HEK293 (cell line): Measurements from ENCODE around the gene INVS.

Experiments
- EGR2 ChIP-seq: fragments of 450-650 bp; formaldehyde crosslinking; IDR thresholded peaks from 2 replicates; pipeline ENCODE4 v1.5.1; 2016; ENCODE audit warnings: low read depth, missing biosample characterization, missing genetic modification characterization
- HOXA7 ChIP-seq: sonication (generic); formaldehyde crosslinking; IDR thresholded peaks from 2 replicates; pipeline ENCODE4 v1.8.1; 2022; ENCODE audit warnings: missing genetic modification reagents, borderline replicate concordance
- KLF9 ChIP-seq: fragments of 450-650 bp; formaldehyde crosslinking; IDR thresholded peaks from 2 replicates; pipeline ENCODE4 v1.5.1; 2016; ENCODE audit warnings: missing biosample characterization, missing genetic modification characterization, low read depth
- ZBTB1 ChIP-seq: fragments of 450-650 bp; formaldehyde crosslinking; IDR thresholded peaks from 2 replicates; pipeline ENCODE4 v1.5.1; 2016; ENCODE audit warnings: missing biosample characterization, missing genetic modification characterization
- ZNF138 ChIP-seq: fragments of 450-650 bp; formaldehyde crosslinking; IDR thresholded peaks from 2 replicates; pipeline ENCODE4 v1.5.1; 2016; ENCODE audit warnings: missing biosample characterization, missing genetic modification characterization, borderline replicate concordance
- ZNF146 ChIP-seq: fragments of 450-650 bp; formaldehyde crosslinking; IDR thresholded peaks from 2 replicates; pipeline ENCODE4 v1.5.1; 2016; ENCODE audit warnings: missing biosample characterization, missing genetic modification characterization
- ZNF16 ChIP-seq: fragments of 450-650 bp; formaldehyde crosslinking; IDR thresholded peaks from 2 replicates; pipeline ENCODE4 v1.5.1; 2016; ENCODE audit warnings: low read depth, missing biosample characterization, missing genetic modification characterization
- ZNF174 ChIP-seq: fragments of 450-650 bp; formaldehyde crosslinking; IDR thresholded peaks from 2 replicates; pipeline ENCODE4 v1.5.0; 2017; ENCODE audit warnings: missing biosample characterization, mild to moderate bottlenecking, missing genetic modification characterization
- ZNF184 ChIP-seq: fragments of 450-650 bp; IDR thresholded peaks from 2 replicates; pipeline ENCODE4 v1.5.1; 2018; ENCODE audit warnings: missing biosample characterization, mild to moderate bottlenecking, missing genetic modification characterization
- ZNF221 ChIP-seq: fragments of 450-650 bp; formaldehyde crosslinking; IDR thresholded peaks from 2 replicates; pipeline ENCODE4 v1.5.1; 2017; ENCODE audit warnings: missing biosample characterization, missing genetic modification characterization, borderline replicate concordance
- ZNF223 ChIP-seq: fragments of 450-650 bp; formaldehyde crosslinking; IDR thresholded peaks from 2 replicates; pipeline ENCODE4 v1.5.1; 2016; ENCODE audit warnings: missing biosample characterization, missing genetic modification characterization
- ZNF274 ChIP-seq, 2 experiments: fragments of 200-500 bp in 1 of 2; fragments of 450-650 bp in 1 of 2; sonication (Bioruptor generic) in 1 of 2; formaldehyde crosslinking in 1 of 2; IDR thresholded peaks; 2 replicates each; pipeline versions ENCODE4 v1.5.1 to v1.6.1; 2014 to 2016; ENCODE audit warnings: borderline replicate concordance in 1 of 2, inconsistent platforms in 1 of 2, low read length in 1 of 2, missing biosample characterization in 1 of 2, missing genetic modification characterization in 1 of 2
- ZNF558 ChIP-seq: fragments of 450-650 bp; formaldehyde crosslinking; IDR thresholded peaks from 2 replicates; pipeline ENCODE4 v1.5.1; 2016; ENCODE audit warnings: missing biosample characterization, missing genetic modification characterization
- ZNF610 ChIP-seq: fragments of 450-650 bp; formaldehyde crosslinking; IDR thresholded peaks from 2 replicates; pipeline ENCODE4 v1.5.1; 2016; ENCODE audit warnings: missing biosample characterization, missing genetic modification characterization, borderline replicate concordance
- ZNF624 ChIP-seq: fragments of 450-650 bp; formaldehyde crosslinking; IDR thresholded peaks from 2 replicates; pipeline ENCODE4 v1.5.1; 2017; ENCODE audit warnings: missing biosample characterization, missing genetic modification characterization
- ZNF701 ChIP-seq: fragments of 450-650 bp; formaldehyde crosslinking; IDR thresholded peaks from 2 replicates; pipeline ENCODE4 v1.5.1; 2016; ENCODE audit warnings: missing biosample characterization, missing genetic modification characterization
- TF ChIP-seq, protein P1 (sequence below): fragments of 450-650 bp; formaldehyde crosslinking; conservative IDR thresholded peaks from 2 replicates; pipeline ENCODE4 v1.5.1; 2016; ENCODE audit warnings: low read depth, missing biosample characterization, missing genetic modification characterization
- TF ChIP-seq, protein P2 (sequence below): fragments of 450-650 bp; formaldehyde crosslinking; IDR thresholded peaks from 2 replicates; pipeline ENCODE4 v1.5.1; 2017; ENCODE audit warnings: missing biosample characterization, missing genetic modification characterization
- TF ChIP-seq, protein P3 (sequence below): fragments of 450-650 bp; formaldehyde crosslinking; IDR thresholded peaks from 2 replicates; pipeline ENCODE4 v1.5.1; 2016; ENCODE audit warnings: missing biosample characterization, missing genetic modification characterization
- TF ChIP-seq, protein P4 (sequence below): fragments of 450-650 bp; formaldehyde crosslinking; IDR thresholded peaks from 2 replicates; pipeline ENCODE4 v1.5.1; 2016; ENCODE audit warnings: missing biosample characterization, missing genetic modification characterization, borderline replicate concordance
- TF ChIP-seq, protein P5 (sequence below): fragments of 450-650 bp; formaldehyde crosslinking; IDR thresholded peaks from 2 replicates; pipeline ENCODE4 v1.5.1; 2016; ENCODE audit warnings: missing biosample characterization, missing genetic modification characterization
- TF ChIP-seq, protein P6 (sequence below): fragments of 450-650 bp; formaldehyde crosslinking; IDR thresholded peaks from 2 replicates; pipeline ENCODE4 v1.5.1; 2017; ENCODE audit warnings: missing biosample characterization, missing genetic modification characterization

Gene INVS

DNA sequence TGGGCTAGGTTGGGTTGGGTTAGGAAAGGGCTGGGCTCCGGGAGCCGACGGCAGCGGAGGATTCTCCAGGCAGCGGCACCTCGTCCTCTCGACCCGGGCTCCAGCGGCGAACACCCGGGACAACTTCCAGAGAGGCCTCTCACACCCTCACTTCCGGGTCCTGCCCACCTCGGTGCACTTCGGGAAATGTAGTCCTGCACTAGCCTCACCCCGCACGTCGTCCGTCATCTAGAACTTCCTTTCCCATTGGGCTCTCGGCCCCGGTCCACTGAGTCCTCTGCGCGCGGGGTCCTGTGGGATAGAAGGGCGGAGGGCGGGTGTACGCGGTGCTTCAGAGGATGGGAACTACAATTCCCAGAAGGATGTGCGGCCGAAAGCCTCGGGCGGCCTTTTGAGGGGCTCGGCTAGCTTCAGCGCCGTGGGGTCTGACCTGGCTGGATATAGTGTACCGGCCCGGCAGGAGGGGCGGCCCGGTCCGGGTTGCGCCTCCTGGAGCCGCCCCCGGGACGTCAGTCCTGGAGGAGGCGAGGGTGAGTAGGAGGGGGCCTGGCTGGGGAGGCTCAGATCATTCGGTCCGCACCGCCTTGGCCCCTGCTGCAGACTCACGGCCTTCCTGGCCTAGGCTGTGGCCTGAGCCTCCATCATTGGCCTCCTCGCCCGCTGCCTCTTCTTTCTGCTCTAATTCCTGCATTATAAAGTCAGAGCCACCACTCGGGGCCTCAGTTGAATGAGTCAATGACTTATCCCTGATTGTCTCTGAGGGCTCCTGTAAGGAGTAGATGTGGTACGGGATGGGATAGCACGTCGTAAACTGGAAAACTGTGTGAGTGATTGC lies at the start of gene INVS, which contains the start of gene ERP44 (continued):
- TF ChIP-seq, protein P1, sequence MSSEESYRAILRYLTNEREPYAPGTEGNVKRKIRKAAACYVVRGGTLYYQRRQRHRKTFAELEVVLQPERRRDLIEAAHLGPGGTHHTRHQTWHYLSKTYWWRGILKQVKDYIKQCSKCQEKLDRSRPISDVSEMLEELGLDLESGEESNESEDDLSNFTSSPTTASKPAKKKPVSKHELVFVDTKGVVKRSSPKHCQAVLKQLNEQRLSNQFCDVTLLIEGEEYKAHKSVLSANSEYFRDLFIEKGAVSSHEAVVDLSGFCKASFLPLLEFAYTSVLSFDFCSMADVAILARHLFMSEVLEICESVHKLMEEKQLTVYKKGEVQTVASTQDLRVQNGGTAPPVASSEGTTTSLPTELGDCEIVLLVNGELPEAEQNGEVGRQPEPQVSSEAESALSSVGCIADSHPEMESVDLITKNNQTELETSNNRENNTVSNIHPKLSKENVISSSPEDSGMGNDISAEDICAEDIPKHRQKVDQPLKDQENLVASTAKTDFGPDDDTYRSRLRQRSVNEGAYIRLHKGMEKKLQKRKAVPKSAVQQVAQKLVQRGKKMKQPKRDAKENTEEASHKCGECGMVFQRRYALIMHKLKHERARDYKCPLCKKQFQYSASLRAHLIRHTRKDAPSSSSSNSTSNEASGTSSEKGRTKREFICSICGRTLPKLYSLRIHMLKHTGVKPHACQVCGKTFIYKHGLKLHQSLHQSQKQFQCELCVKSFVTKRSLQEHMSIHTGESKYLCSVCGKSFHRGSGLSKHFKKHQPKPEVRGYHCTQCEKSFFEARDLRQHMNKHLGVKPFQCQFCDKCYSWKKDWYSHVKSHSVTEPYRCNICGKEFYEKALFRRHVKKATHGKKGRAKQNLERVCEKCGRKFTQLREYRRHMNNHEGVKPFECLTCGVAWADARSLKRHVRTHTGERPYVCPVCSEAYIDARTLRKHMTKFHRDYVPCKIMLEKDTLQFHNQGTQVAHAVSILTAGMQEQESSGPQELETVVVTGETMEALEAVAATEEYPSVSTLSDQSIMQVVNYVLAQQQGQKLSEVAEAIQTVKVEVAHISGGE (tag by site-specific recombination): peak; percentile 97
- TF ChIP-seq EGR2 (tag by site-specific recombination) (peak; percentile 30; the same call in 1 of the 2 replicates), ZNF610 (tag by site-specific recombination) (no peak), ZNF701 (tag by site-specific recombination) (no peak), ZNF223 (tag by site-specific recombination) (no peak), ZNF174 (tag by site-specific recombination) (no peak), HOXA7 (CRISPR knock-in tag) (no peak), ZNF221 (no peak), ZNF558 (no peak), ZNF138 (tag by site-specific recombination) (no peak), KLF9 (tag by site-specific recombination) (peak; percentile 71), ZNF184 (tag by site-specific recombination) (no peak), ZNF624 (no peak), ZNF274 (IDR thresholded peaks at IDR 0.05; ENCODE audit: low read length) (no peak), ZNF274 (tag by site-specific recombination; IDR thresholded peaks at IDR 0.05; ENCODE audit: borderline replicate concordance) (no peak), ZNF16 (tag by site-specific recombination) (no peak), ZBTB1 (no peak), ZNF146 (tag by site-specific recombination) (no peak)
- TF ChIP-seq, protein P2, sequence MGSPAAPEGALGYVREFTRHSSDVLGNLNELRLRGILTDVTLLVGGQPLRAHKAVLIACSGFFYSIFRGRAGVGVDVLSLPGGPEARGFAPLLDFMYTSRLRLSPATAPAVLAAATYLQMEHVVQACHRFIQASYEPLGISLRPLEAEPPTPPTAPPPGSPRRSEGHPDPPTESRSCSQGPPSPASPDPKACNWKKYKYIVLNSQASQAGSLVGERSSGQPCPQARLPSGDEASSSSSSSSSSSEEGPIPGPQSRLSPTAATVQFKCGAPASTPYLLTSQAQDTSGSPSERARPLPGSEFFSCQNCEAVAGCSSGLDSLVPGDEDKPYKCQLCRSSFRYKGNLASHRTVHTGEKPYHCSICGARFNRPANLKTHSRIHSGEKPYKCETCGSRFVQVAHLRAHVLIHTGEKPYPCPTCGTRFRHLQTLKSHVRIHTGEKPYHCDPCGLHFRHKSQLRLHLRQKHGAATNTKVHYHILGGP (tag by site-specific recombination): no peak
- TF ChIP-seq, protein P3, sequence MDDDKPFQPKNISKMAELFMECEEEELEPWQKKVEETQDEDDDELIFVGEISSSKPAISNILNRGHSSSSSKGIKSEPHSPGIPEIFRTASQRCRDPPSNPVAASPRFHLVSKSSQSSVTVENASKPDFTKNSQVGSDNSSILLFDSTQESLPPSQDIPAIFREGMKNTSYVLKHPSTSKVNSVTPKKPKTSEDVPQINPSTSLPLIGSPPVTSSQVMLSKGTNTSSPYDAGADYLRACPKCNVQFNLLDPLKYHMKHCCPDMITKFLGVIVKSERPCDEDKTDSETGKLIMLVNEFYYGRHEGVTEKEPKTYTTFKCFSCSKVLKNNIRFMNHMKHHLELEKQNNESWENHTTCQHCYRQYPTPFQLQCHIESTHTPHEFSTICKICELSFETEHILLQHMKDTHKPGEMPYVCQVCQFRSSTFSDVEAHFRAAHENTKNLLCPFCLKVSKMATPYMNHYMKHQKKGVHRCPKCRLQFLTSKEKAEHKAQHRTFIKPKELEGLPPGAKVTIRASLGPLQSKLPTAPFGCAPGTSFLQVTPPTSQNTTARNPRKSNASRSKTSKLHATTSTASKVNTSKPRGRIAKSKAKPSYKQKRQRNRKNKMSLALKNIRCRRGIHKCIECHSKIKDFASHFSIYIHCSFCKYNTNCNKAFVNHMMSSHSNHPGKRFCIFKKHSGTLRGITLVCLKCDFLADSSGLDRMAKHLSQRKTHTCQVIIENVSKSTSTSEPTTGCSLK: no peak
- TF ChIP-seq, protein P4, sequence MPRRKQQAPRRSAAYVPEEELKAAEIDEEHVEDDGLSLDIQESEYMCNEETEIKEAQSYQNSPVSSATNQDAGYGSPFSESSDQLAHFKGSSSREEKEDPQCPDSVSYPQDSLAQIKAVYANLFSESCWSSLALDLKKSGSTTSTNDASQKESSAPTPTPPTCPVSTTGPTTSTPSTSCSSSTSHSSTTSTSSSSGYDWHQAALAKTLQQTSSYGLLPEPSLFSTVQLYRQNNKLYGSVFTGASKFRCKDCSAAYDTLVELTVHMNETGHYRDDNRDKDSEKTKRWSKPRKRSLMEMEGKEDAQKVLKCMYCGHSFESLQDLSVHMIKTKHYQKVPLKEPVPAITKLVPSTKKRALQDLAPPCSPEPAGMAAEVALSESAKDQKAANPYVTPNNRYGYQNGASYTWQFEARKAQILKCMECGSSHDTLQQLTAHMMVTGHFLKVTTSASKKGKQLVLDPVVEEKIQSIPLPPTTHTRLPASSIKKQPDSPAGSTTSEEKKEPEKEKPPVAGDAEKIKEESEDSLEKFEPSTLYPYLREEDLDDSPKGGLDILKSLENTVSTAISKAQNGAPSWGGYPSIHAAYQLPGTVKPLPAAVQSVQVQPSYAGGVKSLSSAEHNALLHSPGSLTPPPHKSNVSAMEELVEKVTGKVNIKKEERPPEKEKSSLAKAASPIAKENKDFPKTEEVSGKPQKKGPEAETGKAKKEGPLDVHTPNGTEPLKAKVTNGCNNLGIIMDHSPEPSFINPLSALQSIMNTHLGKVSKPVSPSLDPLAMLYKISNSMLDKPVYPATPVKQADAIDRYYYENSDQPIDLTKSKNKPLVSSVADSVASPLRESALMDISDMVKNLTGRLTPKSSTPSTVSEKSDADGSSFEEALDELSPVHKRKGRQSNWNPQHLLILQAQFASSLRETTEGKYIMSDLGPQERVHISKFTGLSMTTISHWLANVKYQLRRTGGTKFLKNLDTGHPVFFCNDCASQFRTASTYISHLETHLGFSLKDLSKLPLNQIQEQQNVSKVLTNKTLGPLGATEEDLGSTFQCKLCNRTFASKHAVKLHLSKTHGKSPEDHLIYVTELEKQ: no peak
- TF ChIP-seq, protein P5, sequence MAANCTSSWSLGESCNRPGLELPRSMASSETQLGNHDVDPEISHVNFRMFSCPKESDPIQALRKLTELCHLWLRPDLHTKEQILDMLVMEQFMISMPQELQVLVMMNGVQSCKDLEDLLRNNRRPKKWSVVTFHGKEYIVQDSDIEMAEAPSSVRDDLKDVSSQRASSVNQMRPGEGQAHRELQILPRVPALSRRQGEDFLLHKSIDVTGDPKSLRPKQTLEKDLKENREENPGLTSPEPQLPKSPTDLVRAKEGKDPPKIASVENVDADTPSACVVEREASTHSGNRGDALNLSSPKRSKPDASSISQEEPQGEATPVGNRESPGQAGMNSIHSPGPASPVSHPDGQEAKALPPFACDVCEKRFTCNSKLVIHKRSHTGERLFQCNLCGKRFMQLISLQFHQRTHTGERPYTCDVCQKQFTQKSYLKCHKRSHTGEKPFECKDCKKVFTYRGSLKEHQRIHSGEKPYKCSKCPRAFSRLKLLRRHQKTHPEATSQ (tag by site-specific recombination): peak; percentile 53; the same call in 1 of the 2 replicates
- TF ChIP-seq, protein P6, sequence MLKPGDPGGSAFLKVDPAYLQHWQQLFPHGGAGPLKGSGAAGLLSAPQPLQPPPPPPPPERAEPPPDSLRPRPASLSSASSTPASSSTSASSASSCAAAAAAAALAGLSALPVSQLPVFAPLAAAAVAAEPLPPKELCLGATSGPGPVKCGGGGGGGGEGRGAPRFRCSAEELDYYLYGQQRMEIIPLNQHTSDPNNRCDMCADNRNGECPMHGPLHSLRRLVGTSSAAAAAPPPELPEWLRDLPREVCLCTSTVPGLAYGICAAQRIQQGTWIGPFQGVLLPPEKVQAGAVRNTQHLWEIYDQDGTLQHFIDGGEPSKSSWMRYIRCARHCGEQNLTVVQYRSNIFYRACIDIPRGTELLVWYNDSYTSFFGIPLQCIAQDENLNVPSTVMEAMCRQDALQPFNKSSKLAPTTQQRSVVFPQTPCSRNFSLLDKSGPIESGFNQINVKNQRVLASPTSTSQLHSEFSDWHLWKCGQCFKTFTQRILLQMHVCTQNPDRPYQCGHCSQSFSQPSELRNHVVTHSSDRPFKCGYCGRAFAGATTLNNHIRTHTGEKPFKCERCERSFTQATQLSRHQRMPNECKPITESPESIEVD (tag by site-specific recombination): no peak
